RKO (cell line): ENCODE results near the gene CFP.

Experiments used
- DNase-seq: peaks from one replicate; pipeline ENCODE4 v3.0.0-alpha.2; 2016; ENCODE audit warnings: low spot score

Gene CFP

DNA sequence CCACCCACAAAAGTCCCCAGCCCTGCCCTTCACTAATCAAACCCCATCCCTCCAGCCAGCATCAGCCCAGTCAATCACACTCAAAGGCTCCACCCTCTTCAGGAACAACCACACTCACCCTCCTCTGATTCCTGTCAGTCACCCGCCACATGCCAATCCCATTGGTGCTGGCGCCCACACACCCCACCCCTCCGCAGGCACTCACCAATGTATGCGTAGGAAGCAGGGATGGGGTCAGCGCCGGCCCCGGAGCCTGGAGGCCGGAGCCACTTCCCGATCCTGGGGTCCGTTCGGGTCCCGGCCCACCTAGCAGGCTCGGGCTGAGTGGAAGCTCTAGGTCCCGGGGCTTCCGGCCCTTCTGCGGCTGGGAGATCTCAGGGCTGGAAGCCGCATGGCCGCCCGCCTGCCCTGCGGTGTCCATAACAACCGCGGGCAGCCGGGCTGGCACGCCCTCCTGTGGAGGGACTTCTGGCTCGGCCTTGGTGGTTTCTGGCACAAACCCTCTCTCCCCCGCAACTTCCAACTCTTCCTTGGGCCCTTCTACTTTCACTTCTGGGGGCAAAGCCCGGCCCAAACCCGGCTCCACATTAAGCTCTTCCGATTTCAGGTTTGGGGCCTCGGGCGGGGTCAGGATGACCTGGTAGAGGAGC is 7.9 kb upstream of the CFP start:
- no peak for DNase-seq

DNA sequence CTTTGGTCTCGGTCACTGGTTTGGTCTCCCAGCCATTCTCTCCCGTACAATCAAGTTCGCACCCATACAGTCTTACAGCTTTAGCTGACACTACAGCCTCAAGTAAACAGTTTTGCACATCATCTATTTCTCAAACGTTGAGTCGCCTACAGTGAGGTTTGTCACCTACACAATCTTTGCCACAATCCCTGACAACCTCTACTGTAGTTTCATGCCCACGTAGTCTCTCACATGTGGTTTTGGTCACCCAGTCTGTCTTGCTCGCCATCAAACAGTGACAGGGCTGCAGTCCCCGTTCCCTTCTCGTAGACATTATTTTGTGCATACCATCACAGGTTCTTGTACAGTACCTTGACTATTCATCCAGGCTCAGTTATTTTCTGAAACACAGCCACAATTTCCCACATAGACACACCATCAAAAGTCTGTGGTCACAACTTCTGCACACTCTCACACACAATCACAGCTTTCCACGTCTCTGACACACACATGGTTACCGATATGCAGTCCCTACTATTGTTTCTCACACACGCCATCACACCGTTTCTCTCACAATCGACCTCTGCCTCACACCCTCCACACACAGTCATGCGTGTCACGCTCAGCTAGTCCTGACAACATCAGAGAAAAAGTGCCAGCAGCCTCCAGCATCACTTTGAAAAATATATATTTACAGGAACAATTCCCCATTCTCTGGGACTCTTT is 5.3 kb upstream of the CFP start:
- no peak for DNase-seq

DNA sequence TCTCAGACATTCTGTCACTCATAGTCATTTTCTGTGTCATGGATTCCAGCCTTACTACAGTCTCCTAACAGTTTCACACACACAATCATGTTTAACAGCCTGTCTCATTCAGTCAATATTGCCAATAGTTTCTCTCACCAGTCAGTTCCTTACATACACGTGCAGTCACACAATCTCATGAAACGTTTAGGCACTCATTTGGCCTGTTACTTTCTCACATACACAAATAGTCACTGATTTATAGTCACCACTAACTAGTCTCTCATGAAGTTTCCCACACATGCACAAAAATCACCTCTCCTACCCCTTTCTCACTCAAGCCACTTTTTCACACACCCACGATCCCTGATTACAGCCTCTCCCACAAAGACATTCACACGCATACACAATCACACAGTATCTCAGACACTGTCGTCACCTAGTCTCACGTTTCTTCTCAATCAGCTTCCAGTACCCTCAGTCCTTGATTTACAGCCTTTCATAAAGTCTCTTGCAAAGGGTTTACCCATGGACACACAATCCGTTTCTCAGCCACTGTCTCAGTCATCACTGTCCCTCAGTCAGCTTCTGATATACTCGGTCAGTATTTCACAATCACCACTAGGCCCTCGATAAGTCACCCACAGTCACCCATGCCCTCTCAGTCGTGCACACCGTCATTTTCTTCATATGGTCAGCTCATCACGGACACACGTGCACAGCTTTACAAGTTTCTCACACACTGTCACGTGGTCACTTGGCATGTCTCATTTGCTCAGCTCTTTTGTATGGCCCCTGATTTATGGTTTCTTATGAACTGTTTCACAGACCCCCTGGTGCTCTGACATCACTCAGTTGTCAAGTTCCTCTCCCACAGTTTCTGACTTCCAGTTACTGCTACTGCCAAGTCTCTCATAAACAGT is 4.2 kb upstream of the CFP start:
- DNase-seq = peak; percentile 13

DNA sequence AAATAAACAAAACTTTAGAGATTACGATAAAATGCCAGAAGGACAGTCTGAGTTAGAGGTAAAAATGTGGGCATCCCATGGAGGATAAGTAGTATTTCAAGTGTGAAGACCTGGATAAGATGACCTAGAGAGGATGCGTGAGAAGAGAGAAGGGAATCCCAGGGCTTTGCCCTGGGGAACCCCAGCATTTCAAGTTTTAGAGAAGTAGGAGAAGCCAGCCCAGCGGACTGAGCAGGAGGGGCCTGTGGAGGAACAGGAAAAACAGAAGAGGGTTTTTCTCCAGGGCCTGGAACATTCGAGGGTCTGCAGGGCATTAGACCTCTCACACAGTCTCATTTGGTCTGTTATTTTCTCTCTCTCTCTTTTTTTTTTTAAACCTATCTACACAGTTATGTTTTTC is 2.9 kb upstream of the CFP start:
- DNase-seq = no peak

DNA sequence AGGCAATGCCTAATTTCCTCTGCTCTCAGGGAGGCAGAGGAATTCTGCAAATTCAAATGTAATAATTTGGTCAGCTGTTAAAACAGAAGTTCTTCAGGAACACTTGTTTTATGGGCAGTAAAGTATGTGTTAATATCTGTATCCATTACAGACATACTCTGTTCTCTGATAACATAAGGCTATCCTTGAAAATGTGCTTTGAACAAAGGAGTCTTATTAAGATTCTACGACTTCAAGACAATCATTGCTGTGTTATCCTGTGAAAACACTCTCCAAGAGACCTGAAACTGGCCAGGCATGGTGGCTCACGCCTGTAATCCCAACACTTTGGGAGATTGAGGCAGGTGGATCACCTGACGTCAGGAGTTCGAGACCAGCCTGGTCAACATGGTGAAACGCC is 1.9 kb upstream of the CFP start:
- no peak for DNase-seq

- no peak for DNase-seq
Measured at GRCh38 chrX:47628982-47629381, 748 bp downstream of the CFP start.

GRCh38 chrX:47625365-47625764 is 4.4 kb downstream of the CFP start:
- DNase-seq = no peak

DNA sequence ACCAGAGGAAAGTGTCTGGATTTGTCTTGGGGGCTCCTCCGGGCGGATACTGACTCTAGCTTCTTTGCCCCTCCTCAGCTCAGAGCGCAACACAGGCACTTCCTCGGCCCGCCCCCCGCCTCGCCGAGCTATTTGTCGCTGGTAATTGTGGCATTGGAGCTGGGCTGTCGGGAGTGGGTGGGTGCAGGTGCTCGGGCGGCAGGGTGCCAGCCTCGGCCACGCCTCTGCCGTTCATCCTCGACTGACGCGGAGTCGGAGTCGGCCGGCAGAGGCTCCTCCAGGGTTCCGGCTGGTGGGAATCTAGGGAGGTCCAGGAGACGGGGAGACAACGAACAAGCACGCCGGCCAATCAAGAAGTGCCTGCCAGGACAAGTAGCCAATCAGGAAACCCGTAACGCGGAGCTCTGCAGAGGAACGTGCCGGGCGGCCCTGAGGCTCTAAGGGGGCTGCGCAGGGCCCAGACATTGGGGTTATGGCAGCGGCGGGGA is 6.1 kb downstream of the CFP start:
- no peak for DNase-seq

GRCh38 chrX:47621851-47622250 is 7.9 kb downstream of the CFP start:
- no peak for DNase-seq

- DNase-seq = no peak
Measured at GRCh38 chrX:47620303-47620685, 9.4 kb downstream of the CFP start.

GRCh38 chrX:47619486-47620302 is 10.0 kb downstream of the CFP start, which contains the start of gene SYN1:
Gene SYN1, minus strand, starts transcription at chrX:47619857. Its CDS starts 129 bp downstream, at chrX:47619728.
- no peak for DNase-seq

DNA sequence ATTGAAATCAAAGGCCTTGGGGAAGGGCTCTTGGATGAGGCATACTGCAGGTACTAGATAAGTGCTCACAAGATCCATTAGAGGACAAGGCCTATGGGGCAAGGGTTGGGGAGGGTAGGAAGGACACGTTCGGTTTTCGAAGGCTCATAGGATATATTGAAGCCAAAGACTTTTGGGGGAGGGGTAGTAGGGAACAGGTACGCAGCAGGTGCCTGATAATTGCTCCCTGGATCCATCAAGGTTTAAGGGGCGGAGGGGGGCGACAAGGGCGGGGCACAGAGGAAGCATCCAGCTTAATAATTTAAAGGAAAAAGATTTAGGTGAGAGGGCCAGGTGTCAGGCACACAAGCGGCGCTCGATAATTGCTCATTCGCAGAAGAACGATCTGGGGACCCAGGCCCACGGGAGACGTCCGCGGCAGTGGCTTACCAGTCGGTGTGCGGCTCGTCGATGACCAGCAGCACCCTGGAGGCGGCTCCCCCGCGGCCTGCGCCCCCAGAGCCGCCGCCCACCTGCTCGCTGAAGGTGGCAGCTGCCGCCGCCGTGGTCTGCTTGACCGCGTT is 10.7 kb downstream of the CFP start:
- no peak for DNase-seq

GRCh38 chrX:47614618-47615017 is 15.1 kb downstream of the CFP start:
- no peak for DNase-seq

- DNase-seq = no peak
Measured at GRCh38 chrX:47613082-47613481, 16.6 kb downstream of the CFP start.

DNA sequence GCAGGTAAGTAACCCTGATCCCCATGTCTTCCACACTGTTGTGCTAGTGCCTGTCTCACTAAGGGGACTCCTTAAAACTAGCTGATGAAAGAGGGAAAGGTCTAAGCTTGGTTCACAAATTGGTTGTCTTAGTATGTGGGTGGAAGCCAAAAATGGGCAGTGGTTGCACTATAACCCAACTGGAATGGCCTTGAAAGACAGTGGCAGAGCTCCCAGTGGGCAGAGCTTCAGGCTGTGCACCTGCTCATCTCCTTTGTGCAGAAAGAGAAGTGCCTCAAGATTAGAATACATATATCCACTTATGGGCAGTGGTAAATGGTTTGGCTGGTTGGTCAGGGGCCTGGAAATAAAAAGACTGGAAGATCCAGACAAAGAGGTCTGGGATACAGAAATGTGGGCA is 17.3 kb downstream of the CFP start:
- DNase-seq = no peak

DNA sequence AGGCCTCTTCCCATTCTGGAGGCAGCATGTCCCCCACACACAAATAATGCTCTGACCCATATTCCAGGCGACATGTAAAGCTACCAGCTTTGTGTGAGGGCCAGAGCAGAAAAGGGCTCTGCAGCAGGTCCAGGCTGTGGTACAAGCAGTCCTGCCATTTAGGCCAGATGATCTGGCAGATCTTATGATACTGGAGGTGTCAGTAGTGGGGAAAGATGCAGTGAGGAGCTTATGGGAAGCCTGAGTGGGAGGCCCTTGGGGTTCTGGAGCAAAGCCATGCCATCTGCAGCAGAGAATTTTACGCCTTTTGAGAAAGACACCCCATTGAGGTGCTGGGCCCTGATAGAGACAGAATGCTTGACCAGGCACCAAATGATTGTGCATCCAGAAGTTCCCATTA is 17.8 kb downstream of the CFP start:
- DNase-seq = no peak

DNA sequence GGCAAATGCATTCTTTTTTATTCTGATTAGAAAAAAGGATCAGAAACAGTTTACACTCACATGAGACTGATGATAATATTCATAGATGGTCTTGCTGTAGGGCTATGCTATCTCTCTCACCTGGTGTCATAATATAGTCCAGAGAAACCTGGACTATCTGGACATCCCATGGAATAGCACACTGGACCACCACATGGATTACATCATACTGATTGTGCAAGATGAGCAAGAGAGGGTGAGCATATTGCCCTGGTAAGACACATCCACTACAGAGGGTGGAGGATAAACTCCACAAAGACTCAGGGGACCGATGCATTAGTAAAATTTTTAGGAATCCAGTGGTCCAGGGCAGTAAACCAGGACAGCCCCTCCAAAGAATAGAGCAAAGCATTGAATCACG is 18.2 kb downstream of the CFP start:
- no peak for DNase-seq

GRCh38 chrX:47610511-47610910 is 19.2 kb downstream of the CFP start:
- no peak for DNase-seq

GRCh38 chrX:47608130-47608810 is 21.5 kb downstream of the CFP start:
- no peak for DNase-seq

DNA sequence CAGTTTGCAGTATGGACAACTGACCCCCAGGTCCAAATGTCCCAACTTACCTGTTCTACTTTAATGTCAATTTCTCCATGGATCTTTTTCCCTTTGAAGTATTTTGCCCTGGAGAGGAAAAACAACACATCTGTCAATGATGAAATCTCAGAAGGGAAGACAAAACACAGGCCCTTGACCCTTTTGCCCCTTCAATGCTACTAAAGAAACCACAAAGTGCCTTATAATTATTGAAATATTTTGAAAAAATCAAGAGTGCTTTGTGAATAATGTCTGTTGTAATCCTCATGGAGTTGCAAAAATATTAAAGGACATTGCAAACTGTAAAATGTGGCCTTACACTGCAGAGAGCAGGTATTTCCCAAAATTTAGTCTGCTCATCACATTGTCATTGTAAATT is 22.6 kb downstream of the CFP start:
- DNase-seq = no peak

GRCh38 chrX:47605024-47605423 is 24.7 kb downstream of the CFP start:
- no peak for DNase-seq
